Fibroblast of lung (primary cell): ENCODE data around the gene ZNF211.

Experiments
- CTCF ChIP-seq, 2 donors: IDR thresholded peaks in 1 of 2; conservative IDR thresholded peaks in 1 of 2; 1 replicate in 1 of 2; 2 replicates in 1 of 2; pipeline ENCODE4 v1.5.1; 2011 to 2012; ENCODE audit warnings: low read length in 2 of 2, control low read depth in 1 of 2, inconsistent platforms in 1 of 2, low read depth in 1 of 2, mild to moderate bottlenecking in 1 of 2
- EZH2 ChIP-seq: IDR thresholded peaks from 2 replicates; pipeline ENCODE4 v1.5.1; 2012; ENCODE audit warnings: low read length, control low read depth, mild to moderate bottlenecking; ENCODE audit errors: missing control alignments

GRCh38 chr19:57686727-57687126 is 53.8 kb downstream of the ZNF211 start:
- no peak for TF ChIP-seq CTCF (conservative IDR thresholded peaks at IDR 0.05 in 1 of 2, IDR thresholded peaks at IDR 0.05 in 1 of 2; ENCODE audit: low read depth in 1 of 2, low read length in 2 of 2)
- no peak for TF ChIP-seq EZH2
